ENCODE data around the gene TBXA2R. TPM values are rescaled to one million over a fixed set of nuclear protein-coding genes. Genes with fewer than 3 reads are reported as not detected.

Gene TBXA2R
- total RNA-seq, 1 donor: 1.4 TPM

GRCh38 chr19:3550947-3551791 is 55.5 kb downstream of the TBXA2R start:
- no peaks in the 10 kb centered on the region for H3K27me3 ChIP-seq (ENCODE audit: insufficient read depth, low read length)
- no peak overlapping the region for H3K4me2 ChIP-seq (ENCODE audit: insufficient read depth, low read length)
- H3K4me1 ChIP-seq (ENCODE audit: insufficient read depth, low read length): peaks cover 6% of the 10 kb centered on the region
- no peak for TF ChIP-seq CTCF (IDR thresholded peaks at IDR 0.05; ENCODE audit: extremely low read depth, low read depth, low read length)
- DNase-seq (ENCODE audit: insufficient read length, low spot score, missing footprints): peak; percentile 58
- peaks cover 9% of the 10 kb centered on the region for H3K36me3 ChIP-seq (ENCODE audit: insufficient read depth, low read length)
- no peak overlapping the region for H3K27ac ChIP-seq (ENCODE audit: low read depth, low read length)
- H2AFZ ChIP-seq (ENCODE audit: low read length): no peak overlapping the region
- H3K4me3 ChIP-seq (ENCODE audit: insufficient read depth, low read length): no peak overlapping the region
- peaks cover 46% of the 10 kb centered on the region for H3K79me2 ChIP-seq (ENCODE audit: insufficient read depth, low read length)
- peaks cover 18% of the 10 kb centered on the region for H4K20me1 ChIP-seq (ENCODE audit: insufficient read depth, low read length)
- no peaks in the 10 kb centered on the region for H3K9me3 ChIP-seq (ENCODE audit: low read depth, low read length)

DNA sequence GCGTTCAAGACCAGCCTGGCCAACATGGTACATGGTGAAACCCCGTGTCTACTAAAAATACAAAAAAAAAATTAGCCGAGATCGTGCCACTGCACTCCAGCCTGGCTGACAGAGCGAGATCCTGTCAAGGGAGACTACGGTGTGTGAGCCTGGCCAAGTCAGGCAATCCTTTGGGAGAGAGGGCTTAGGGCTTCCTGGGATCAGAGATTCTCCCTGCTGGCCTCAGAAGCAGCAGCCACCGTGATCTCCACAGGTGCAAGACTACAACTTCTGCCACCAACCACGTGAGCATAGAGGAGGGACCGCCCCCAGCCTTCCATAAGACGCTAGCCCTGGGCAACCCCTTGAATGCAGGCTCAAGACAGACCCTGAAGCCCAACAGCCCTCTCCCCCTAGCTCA is 56.9 kb downstream of the TBXA2R start:
- DNase-seq (ENCODE audit: insufficient read length, low spot score, missing footprints): peak; percentile 81
- Histone ChIP-seq H3K4me3 (ENCODE audit: insufficient read depth, low read length) (no peak overlapping the region), H4K20me1 (ENCODE audit: insufficient read depth, low read length) (peaks cover 13% of the 10 kb centered on the region), H3K27me3 (ENCODE audit: insufficient read depth, low read length) (no peaks in the 10 kb centered on the region), H3K9me3 (ENCODE audit: low read depth, low read length) (no peaks in the 10 kb centered on the region), H3K4me1 (ENCODE audit: insufficient read depth, low read length) (peaks cover 3% of the 10 kb centered on the region), H3K79me2 (ENCODE audit: insufficient read depth, low read length) (peaks cover 33% of the 10 kb centered on the region), H2AFZ (ENCODE audit: low read length) (no peak overlapping the region), H3K4me2 (ENCODE audit: insufficient read depth, low read length) (no peak overlapping the region), H3K36me3 (ENCODE audit: insufficient read depth, low read length) (peaks cover 12% of the 10 kb centered on the region), H3K27ac (ENCODE audit: low read depth, low read length) (no peak overlapping the region)
- no peak for TF ChIP-seq CTCF (IDR thresholded peaks at IDR 0.05; ENCODE audit: extremely low read depth, low read depth, low read length)

GRCh38 chr19:3548606-3549005 is 58.1 kb downstream of the TBXA2R start:
- Histone ChIP-seq H3K4me2 (ENCODE audit: insufficient read depth, low read length) (no peak overlapping the region), H3K79me2 (ENCODE audit: insufficient read depth, low read length) (peaks cover 24% of the 10 kb centered on the region), H3K27ac (ENCODE audit: low read depth, low read length) (no peak overlapping the region), H3K4me3 (ENCODE audit: insufficient read depth, low read length) (no peak overlapping the region), H3K4me1 (ENCODE audit: insufficient read depth, low read length) (peaks cover 3% of the 10 kb centered on the region), H4K20me1 (ENCODE audit: insufficient read depth, low read length) (peaks cover 13% of the 10 kb centered on the region), H2AFZ (ENCODE audit: low read length) (no peak overlapping the region), H3K36me3 (ENCODE audit: insufficient read depth, low read length) (peaks cover 12% of the 10 kb centered on the region), H3K27me3 (ENCODE audit: insufficient read depth, low read length) (no peaks in the 10 kb centered on the region), H3K9me3 (ENCODE audit: low read depth, low read length) (no peaks in the 10 kb centered on the region)
- peak; percentile 72 for DNase-seq (ENCODE audit: insufficient read length, low spot score, missing footprints)
- no peak for TF ChIP-seq CTCF (IDR thresholded peaks at IDR 0.05; ENCODE audit: extremely low read depth, low read depth, low read length)

- H3K27me3 ChIP-seq (ENCODE audit: insufficient read depth, low read length): no peaks in the 10 kb centered on the region
Observed at GRCh38 chr19:3547767-3548282, 58.9 kb downstream of the TBXA2R start.

More at GRCh38 chr19:3547767-3548282, 58.9 kb downstream of the TBXA2R start:
- Histone ChIP-seq H3K27ac (ENCODE audit: low read depth, low read length) (no peak overlapping the region), H3K79me2 (ENCODE audit: insufficient read depth, low read length) (peaks cover 19% of the 10 kb centered on the region), H4K20me1 (ENCODE audit: insufficient read depth, low read length) (peaks cover 13% of the 10 kb centered on the region), H3K36me3 (ENCODE audit: insufficient read depth, low read length) (peaks cover 12% of the 10 kb centered on the region), H2AFZ (ENCODE audit: low read length) (no peak overlapping the region), H3K4me3 (ENCODE audit: insufficient read depth, low read length) (no peak overlapping the region), H3K4me1 (ENCODE audit: insufficient read depth, low read length) (peaks cover 3% of the 10 kb centered on the region), H3K9me3 (ENCODE audit: low read depth, low read length) (no peaks in the 10 kb centered on the region), H3K4me2 (ENCODE audit: insufficient read depth, low read length) (no peak overlapping the region)
- no peak for TF ChIP-seq CTCF (IDR thresholded peaks at IDR 0.05; ENCODE audit: extremely low read depth, low read depth, low read length)
- DNase-seq (ENCODE audit: insufficient read length, low spot score, missing footprints): peak; percentile 75
